HepG2 (cell line): ENCODE measurements around the gene KDM8. TPM values are rescaled to one million over a fixed set of nuclear protein-coding genes. Genes with fewer than 3 reads are reported as not detected.

Experiments
- ATAC-seq: fragments of 200-7000 bp; cut with Tn5 transposase; 3 replicates; pipeline ENCODE4 v1.9.1; 2020; ENCODE audit warnings: mild to moderate bottlenecking, moderate library complexity
- BruUV-seq: library from RNA; stranded (reverse); fragments of 400-500 nt; replicated peaks from 2 replicates; lab custom pipeline; 2021; lab: Mats Ljungman, UMichigan
- CTCF ChIA-PET: fragments of 300-600 bp; formaldehyde crosslinking; extraction: SDS; loops from one replicate; lab custom pipeline; 2021; ENCODE audit warnings: low total read pairs, inconsistent platforms, low intra/inter-chr PET ratio; lab: Yijun Ruan, JAX
- POLR2A ChIA-PET: fragments of 350-600 bp; sonication (Branson Sonifier 250); formaldehyde crosslinking; loops from one replicate; lab custom pipeline; 2020; ENCODE audit warnings: antibody characterized with exemption, inconsistent platforms; lab: Yijun Ruan, JAX
- DNase-seq: peaks from one replicate; pipeline ENCODE4 v3.0.0-alpha.2; 2015; ENCODE audit warnings: low spot score
- FAIRE-seq: peaks from 3 replicates; lab custom pipeline; 2011; peaks lifted over from hg19 to GRCh38; lab: Jason Lieb, UNC
- H2AFZ ChIP-seq: one replicate; pipeline ENCODE4 v1.6.1; 2011; ENCODE audit warnings: low read length, inconsistent platforms
- H3K27ac ChIP-seq: fragments of 300-600 bp; 3 replicates; pipeline ENCODE4 v1.8.0; 2011; ENCODE audit warnings: mixed run types, mild to moderate bottlenecking, mixed read lengths, low read length, inconsistent platforms; ENCODE audit not compliant: insufficient read depth; ENCODE audit errors: extremely low read length
- H3K27me3 ChIP-seq, 2 experiments: fragments of 200-600 bp in 1 of 2; 2 replicates in 1 of 2; 3 replicates in 1 of 2; pipeline versions ENCODE4 v1.6.0 to v1.8.0; 2011; ENCODE audit warnings: low read length in 2 of 2, mild to moderate bottlenecking in 2 of 2, moderate library complexity in 2 of 2, inconsistent platforms in 1 of 2; ENCODE audit not compliant: insufficient read depth in 2 of 2, control insufficient read depth in 1 of 2
- H3K36me3 ChIP-seq, 2 experiments: fragments of 200-600 bp in 1 of 2; replicated peaks in 1 of 2; 2 replicates in 1 of 2; 3 replicates in 1 of 2; pipeline versions ENCODE4 v1.5.1 to v1.8.0; 2011; ENCODE audit warnings: low read length in 2 of 2, inconsistent platforms in 1 of 2; ENCODE audit not compliant: insufficient read depth in 2 of 2, control insufficient read depth in 1 of 2
- H3K4me1 ChIP-seq: 2 replicates; pipeline ENCODE4 v1.5.1; 2012; ENCODE audit warnings: low read length, inconsistent platforms; ENCODE audit not compliant: insufficient read depth
- H3K4me2 ChIP-seq: 2 replicates; pipeline ENCODE4 v1.6.0; 2011; ENCODE audit warnings: low read depth, low read length, inconsistent platforms
- H3K4me3 ChIP-seq, 3 experiments: fragments of 200-600 bp in 1 of 3; sonication (generic), shearing (Covaris generic) in 1 of 3; replicated peaks in 1 of 3; 2 replicates each; pipeline ENCODE4 v1.5.1; 2011 to 2016; ENCODE audit warnings: low read length in 3 of 3, inconsistent platforms in 2 of 3, low read depth in 2 of 3, mild to moderate bottlenecking in 2 of 3, control low read depth in 1 of 3, mixed read lengths in 1 of 3; ENCODE audit not compliant: insufficient read depth in 1 of 3
- H3K79me2 ChIP-seq: one replicate; pipeline ENCODE4 v1.6.1; 2011; ENCODE audit warnings: low read length, inconsistent platforms; ENCODE audit not compliant: insufficient read depth
- H3K9ac ChIP-seq: 2 replicates; pipeline ENCODE4 v1.6.0; 2011; ENCODE audit warnings: mild to moderate bottlenecking, low read depth, low read length, inconsistent platforms; ENCODE audit not compliant: insufficient read depth
- H3K9me3 ChIP-seq: 2 replicates; pipeline ENCODE4 v1.5.1; 2012; ENCODE audit warnings: mild to moderate bottlenecking, low read length
- H4K20me1 ChIP-seq: 2 replicates; pipeline ENCODE4 v1.6.0; 2011; ENCODE audit warnings: inconsistent platforms, mild to moderate bottlenecking, low read length, moderate library complexity; ENCODE audit not compliant: insufficient read depth
- AGO1 ChIP-seq: fragments of 200-400 bp; formaldehyde crosslinking; IDR thresholded peaks from 2 replicates; pipeline ENCODE4 v1.6.1; 2017; ENCODE audit warnings: mild to moderate bottlenecking, low read depth, low read length, moderate library complexity; ENCODE audit not compliant: poor library complexity, severe bottlenecking
- AGO2 ChIP-seq: fragments of 200-400 bp; formaldehyde crosslinking; optimal IDR thresholded peaks from 2 replicates; pipeline ENCODE3; 2017; ENCODE audit warnings: mild to moderate bottlenecking, low read depth, low read length, moderate library complexity
- HNRNPL ChIP-seq: fragments of 200-400 bp; formaldehyde crosslinking; IDR thresholded peaks from 2 replicates; pipeline ENCODE4 v1.6.1; 2017; ENCODE audit warnings: mild to moderate bottlenecking, low read depth, low read length
- PCBP1 ChIP-seq: fragments of 200-400 bp; formaldehyde crosslinking; IDR thresholded peaks from 2 replicates; pipeline ENCODE4 v1.6.1; 2017; ENCODE audit warnings: mild to moderate bottlenecking, low read depth, low read length, borderline replicate concordance
- RAD51 ChIP-seq: fragments of 450-650 bp; IDR thresholded peaks from 2 replicates; pipeline ENCODE4 v1.6.1; 2016; ENCODE audit warnings: borderline replicate concordance
- TOPORS ChIP-seq: sonication (generic); formaldehyde crosslinking; IDR thresholded peaks from 2 replicates; pipeline ENCODE4 v1.8.0; 2023; ENCODE audit warnings: mild to moderate bottlenecking, missing genetic modification reagents
- TRIM22 ChIP-seq: fragments of 450-650 bp; IDR thresholded peaks from 2 replicates; pipeline ENCODE4 v1.6.1; 2017
- ZBTB43 ChIP-seq: sonication (generic); formaldehyde crosslinking; conservative IDR thresholded peaks from 2 replicates; pipeline ENCODE4 v1.4.0; 2020; ENCODE audit warnings: missing genetic modification reagents
- ZKSCAN8 ChIP-seq: IDR thresholded peaks from 2 replicates; pipeline ENCODE4 v1.6.1; 2016; ENCODE audit warnings: borderline replicate concordance, missing genetic modification reagents, missing compliant biosample characterization
- ZNF720 ChIP-seq: sonication (generic); formaldehyde crosslinking; IDR thresholded peaks from 2 replicates; pipeline ENCODE4 v1.4.0; 2020; ENCODE audit warnings: missing genetic modification reagents
- WGBS: methylation state at CpG from one replicate; pipeline ENCODE4 v1.1.6; 2017; ENCODE audit warnings: low lambda C conversion rate; 5-methylcytosine and 5-hydroxymethylcytosine counted together
- in situ Hi-C: cut with HindIII; loops from 2 replicates; pipeline ENCODE4 v1.10.0; 2017; ENCODE audit warnings: low pct_unique_long_range_greater_than_20kb; ENCODE audit not compliant: extremely low pct_ligation_motif_present
- intact Hi-C: fragments of 100-400 bp; cut with micrococcal nuclease; formaldehyde crosslinking; loops from one replicate; pipeline ENCODE4 v1.10.0; 2022; ENCODE audit not compliant: unreplicated experiment
- polyA plus RNA-seq, 8 experiments: library from polyadenylated mRNA; depleted of rRNA in 3 of 8; stranded (reverse) in 7 of 8; unstranded in 1 of 8; fragments of >200 nt; fragmentation: Illumina TruSeq in 4 of 8; extraction: Trizol in 4 of 8; gene quantifications; 2 replicates each; pipeline versions ENCODE4 v1.2.1 to v1.2.3, GENCODE V29; 2011 to 2016; ENCODE audit warnings: low read depth in 4 of 8, missing spikeins in 1 of 8, mixed read lengths in 1 of 8; ENCODE audit not compliant: insufficient read depth in 1 of 8
- total RNA-seq, 5 experiments: library from RNA; depleted of rRNA; stranded (reverse); fragments of >200 nt; fragmentation: Illumina TruSeq; extraction: Trizol; gene quantifications; 2 replicates each; pipeline ENCODE4 v1.2.3, GENCODE V29; 2016; ENCODE audit warnings: low read depth in 1 of 5

Gene KDM8
- total and polyA plus RNA-seq, 2 of the 13 experiments (the other 11 are each of a cell fraction or from before 2014, with no cell fraction given): 3.3 to 8.6 TPM

- TF ChIP-seq ZBTB43 (CRISPR knock-in tag) (no peak), TRIM22 (no peak), TOPORS (CRISPR knock-in tag) (no peak)
Observed at GRCh38 chr16:27225536-27226360, 22.4 kb downstream of the KDM8 start (continued).

- no peaks in the 10 kb centered on the region for H3K4me1 ChIP-seq
- H4K20me1 ChIP-seq: no peaks in the 10 kb centered on the region
- ATAC-seq (no peak), FAIRE-seq (no peak), DNase-seq (no peak)
- H3K79me2 ChIP-seq: no peaks in the 10 kb centered on the region
- CTCF ChIA-PET: no interaction called here
- H3K36me3 ChIP-seq: peaks cover 11 to 18% of the 10 kb centered on the region in 2 experiments; a peak in 3 of 5 replicates
- H3K9me3 ChIP-seq: no peaks in the 10 kb centered on the region
- no TSS peak for BruUV-seq
- TF ChIP-seq HNRNPL (no peak), AGO2 (peak; percentile 27), PCBP1 (no peak), RAD51 (no peak), ZKSCAN8 (CRISPR knock-in tag) (no peak), ZNF720 (CRISPR knock-in tag) (no peak), AGO1 (peak; percentile 52)
- WGBS: 92% methylated on average over 15 of the region's 20 CpGs
- H3K4me2 ChIP-seq: no peak overlapping the region
- no peaks in the 10 kb centered on the region for H3K27me3 ChIP-seq
- H3K9ac ChIP-seq: no peak overlapping the region
- H3K4me3 ChIP-seq: no peak overlapping the region
- intact Hi-C loops (no loop called here), in situ Hi-C loops (no loop called here)
- H2AFZ ChIP-seq: no peak overlapping the region
- no peak overlapping the region for H3K27ac ChIP-seq
- POLR2A ChIA-PET: no interaction called here
Observed at GRCh38 chr16:27226476-27226875, 23.1 kb downstream of the KDM8 start.
